ENCODE results near the gene EYA2.

DNA sequence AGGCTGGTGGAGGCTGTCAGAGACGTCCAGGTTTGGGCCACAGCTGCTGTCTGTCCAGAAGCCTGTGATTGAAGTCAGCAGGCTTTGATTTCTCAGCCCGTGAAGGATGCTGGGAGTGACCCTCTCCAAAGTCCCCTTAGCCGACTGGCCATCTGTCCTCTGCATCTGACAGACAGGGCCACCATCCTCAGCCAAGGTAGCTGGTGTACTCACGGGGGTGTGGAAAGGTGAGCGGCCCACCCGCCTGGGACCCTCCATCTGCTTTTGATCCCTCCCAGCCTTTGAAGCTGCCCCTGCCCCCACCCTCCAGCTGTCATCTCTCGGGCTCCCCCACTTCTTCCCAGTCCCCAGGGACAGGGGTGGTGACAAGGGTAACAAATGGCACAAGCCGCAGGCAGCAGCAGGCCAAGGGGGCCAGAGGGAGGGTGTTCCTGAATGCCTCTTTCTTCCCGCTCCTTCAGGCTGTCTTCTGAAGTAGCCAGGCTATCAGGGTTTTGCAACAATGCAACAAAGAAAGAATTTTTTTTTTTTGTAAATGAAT lies 84.4 kb downstream of the EYA2 start:
- TF ChIP-seq, protein P1, sequence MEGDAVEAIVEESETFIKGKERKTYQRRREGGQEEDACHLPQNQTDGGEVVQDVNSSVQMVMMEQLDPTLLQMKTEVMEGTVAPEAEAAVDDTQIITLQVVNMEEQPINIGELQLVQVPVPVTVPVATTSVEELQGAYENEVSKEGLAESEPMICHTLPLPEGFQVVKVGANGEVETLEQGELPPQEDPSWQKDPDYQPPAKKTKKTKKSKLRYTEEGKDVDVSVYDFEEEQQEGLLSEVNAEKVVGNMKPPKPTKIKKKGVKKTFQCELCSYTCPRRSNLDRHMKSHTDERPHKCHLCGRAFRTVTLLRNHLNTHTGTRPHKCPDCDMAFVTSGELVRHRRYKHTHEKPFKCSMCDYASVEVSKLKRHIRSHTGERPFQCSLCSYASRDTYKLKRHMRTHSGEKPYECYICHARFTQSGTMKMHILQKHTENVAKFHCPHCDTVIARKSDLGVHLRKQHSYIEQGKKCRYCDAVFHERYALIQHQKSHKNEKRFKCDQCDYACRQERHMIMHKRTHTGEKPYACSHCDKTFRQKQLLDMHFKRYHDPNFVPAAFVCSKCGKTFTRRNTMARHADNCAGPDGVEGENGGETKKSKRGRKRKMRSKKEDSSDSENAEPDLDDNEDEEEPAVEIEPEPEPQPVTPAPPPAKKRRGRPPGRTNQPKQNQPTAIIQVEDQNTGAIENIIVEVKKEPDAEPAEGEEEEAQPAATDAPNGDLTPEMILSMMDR (IDR thresholded peaks at IDR 0.05; ENCODE audit: low read depth, low read length, missing input control): no peak
- TF ChIP-seq RAD21 (IDR thresholded peaks at IDR 0.05): no peak
- TF ChIP-seq, protein P2, sequence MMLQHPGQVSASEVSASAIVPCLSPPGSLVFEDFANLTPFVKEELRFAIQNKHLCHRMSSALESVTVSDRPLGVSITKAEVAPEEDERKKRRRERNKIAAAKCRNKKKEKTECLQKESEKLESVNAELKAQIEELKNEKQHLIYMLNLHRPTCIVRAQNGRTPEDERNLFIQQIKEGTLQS (IDR thresholded peaks at IDR 0.05): no peak
- TF ChIP-seq SP1 (IDR thresholded peaks at IDR 0.05): no peak
- no peak for TF ChIP-seq YY1 (IDR thresholded peaks at IDR 0.05)
- TF ChIP-seq EGR1 (IDR thresholded peaks at IDR 0.05; ENCODE audit: low read depth in 2 of 2): no peak
- TF ChIP-seq HNF4G (IDR thresholded peaks at IDR 0.05): no peak
- no peak for TF ChIP-seq JUND (IDR thresholded peaks at IDR 0.05)
- TF ChIP-seq, protein P3, sequence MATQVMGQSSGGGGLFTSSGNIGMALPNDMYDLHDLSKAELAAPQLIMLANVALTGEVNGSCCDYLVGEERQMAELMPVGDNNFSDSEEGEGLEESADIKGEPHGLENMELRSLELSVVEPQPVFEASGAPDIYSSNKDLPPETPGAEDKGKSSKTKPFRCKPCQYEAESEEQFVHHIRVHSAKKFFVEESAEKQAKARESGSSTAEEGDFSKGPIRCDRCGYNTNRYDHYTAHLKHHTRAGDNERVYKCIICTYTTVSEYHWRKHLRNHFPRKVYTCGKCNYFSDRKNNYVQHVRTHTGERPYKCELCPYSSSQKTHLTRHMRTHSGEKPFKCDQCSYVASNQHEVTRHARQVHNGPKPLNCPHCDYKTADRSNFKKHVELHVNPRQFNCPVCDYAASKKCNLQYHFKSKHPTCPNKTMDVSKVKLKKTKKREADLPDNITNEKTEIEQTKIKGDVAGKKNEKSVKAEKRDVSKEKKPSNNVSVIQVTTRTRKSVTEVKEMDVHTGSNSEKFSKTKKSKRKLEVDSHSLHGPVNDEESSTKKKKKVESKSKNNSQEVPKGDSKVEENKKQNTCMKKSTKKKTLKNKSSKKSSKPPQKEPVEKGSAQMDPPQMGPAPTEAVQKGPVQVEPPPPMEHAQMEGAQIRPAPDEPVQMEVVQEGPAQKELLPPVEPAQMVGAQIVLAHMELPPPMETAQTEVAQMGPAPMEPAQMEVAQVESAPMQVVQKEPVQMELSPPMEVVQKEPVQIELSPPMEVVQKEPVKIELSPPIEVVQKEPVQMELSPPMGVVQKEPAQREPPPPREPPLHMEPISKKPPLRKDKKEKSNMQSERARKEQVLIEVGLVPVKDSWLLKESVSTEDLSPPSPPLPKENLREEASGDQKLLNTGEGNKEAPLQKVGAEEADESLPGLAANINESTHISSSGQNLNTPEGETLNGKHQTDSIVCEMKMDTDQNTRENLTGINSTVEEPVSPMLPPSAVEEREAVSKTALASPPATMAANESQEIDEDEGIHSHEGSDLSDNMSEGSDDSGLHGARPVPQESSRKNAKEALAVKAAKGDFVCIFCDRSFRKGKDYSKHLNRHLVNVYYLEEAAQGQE (IDR thresholded peaks at IDR 0.05): no peak
